K562 (cell line): Measurements from ENCODE around the gene TAF12. TPM values are rescaled to one million over a fixed set of nuclear protein-coding genes. Genes with fewer than 3 reads are reported as not detected.

Source experiments
- EP400 ChIP-seq: fragments of 450-650 bp; IDR thresholded peaks from 2 replicates; pipeline ENCODE4 v1.6.1; 2017; ENCODE audit warnings: antibody characterized with exemption, mild to moderate bottlenecking, moderate library complexity
- HNRNPK ChIP-seq: fragments of 200-400 bp; formaldehyde crosslinking; IDR thresholded peaks from one replicate; pipeline ENCODE4 v1.6.1; 2018; ENCODE audit warnings: mild to moderate bottlenecking, low read depth, low read length; ENCODE audit not compliant: poor library complexity, severe bottlenecking
- MCM3 ChIP-seq: fragments of 450-650 bp; IDR thresholded peaks from 2 replicates; pipeline ENCODE4 v1.6.1; 2016
- MIER1 ChIP-seq: fragments of 450-650 bp; IDR thresholded peaks from 2 replicates; pipeline ENCODE4 v1.6.1; 2016; ENCODE audit warnings: antibody characterized with exemption, mild to moderate bottlenecking, low read depth
- MYNN ChIP-seq, 2 experiments: sonication (generic); formaldehyde crosslinking in 1 of 2; IDR thresholded peaks; 2 replicates each; pipeline versions ENCODE4 v1.5.0 to v1.6.1; 2016 to 2020; ENCODE audit warnings: antibody characterized with exemption in 1 of 2, missing genetic modification reagents in 1 of 2
- NFXL1 ChIP-seq: fragments of 450-650 bp; formaldehyde crosslinking; IDR thresholded peaks from 2 replicates; pipeline ENCODE4 v1.4.0; 2021; ENCODE audit warnings: mild to moderate bottlenecking
- PHB2 ChIP-seq: fragments of 450-650 bp; IDR thresholded peaks from 2 replicates; pipeline ENCODE4 v1.6.1; 2017; ENCODE audit warnings: low read depth
- RAD21 ChIP-seq, 2 experiments: fragments of 250-450 bp in 1 of 2; fragments of 450-650 bp in 1 of 2; sonication (Bioruptor Pico) in 1 of 2; formaldehyde crosslinking in 1 of 2; IDR thresholded peaks in 1 of 2; conservative IDR thresholded peaks in 1 of 2; 2 replicates each; pipeline versions ENCODE4 v1.4.0 to v1.8.0; 2020 to 2022; ENCODE audit warnings: mild to moderate bottlenecking in 2 of 2, moderate library complexity in 1 of 2
- RB1 ChIP-seq: fragments of 450-650 bp; IDR thresholded peaks from 2 replicates; pipeline ENCODE4 v1.6.1; 2017; ENCODE audit warnings: low read depth, mild to moderate bottlenecking
- RBM15 ChIP-seq: fragments of 200-400 bp; formaldehyde crosslinking; IDR thresholded peaks from 2 replicates; pipeline ENCODE4 v1.6.1; 2018; ENCODE audit warnings: mild to moderate bottlenecking, low read length, moderate library complexity; ENCODE audit not compliant: insufficient read depth
- RFX1 ChIP-seq: fragments of 450-650 bp; IDR thresholded peaks from 2 replicates; pipeline ENCODE4 v1.6.1; 2016; ENCODE audit warnings: mild to moderate bottlenecking, moderate library complexity
- RNF2 ChIP-seq: sonication (generic); IDR thresholded peaks from 2 replicates; pipeline ENCODE4 v1.6.1; 2016
- SETDB1 ChIP-seq: IDR thresholded peaks from one replicate; pipeline ENCODE4 v1.6.1; 2012; ENCODE audit warnings: low read length, control low read depth, inconsistent platforms
- TAF15 ChIP-seq: fragments of 200-400 bp; formaldehyde crosslinking; IDR thresholded peaks from 2 replicates; pipeline ENCODE4 v1.6.1; 2017; ENCODE audit warnings: mild to moderate bottlenecking, low read depth, low read length, moderate library complexity
- THAP7 ChIP-seq: fragments of 250-450 bp; sonication (Bioruptor Pico); IDR thresholded peaks from 2 replicates; pipeline ENCODE4 v1.5.0; 2021
- TRIM25 ChIP-seq: fragments of 450-650 bp; IDR thresholded peaks from 2 replicates; pipeline ENCODE4 v1.7.0; 2016; ENCODE audit warnings: borderline replicate concordance
- TSHZ1 ChIP-seq: fragments of 250-450 bp; sonication (Bioruptor Pico); IDR thresholded peaks from 2 replicates; pipeline ENCODE4 v1.4.0; 2020; ENCODE audit warnings: mild to moderate bottlenecking, moderate library complexity
- WHSC1 ChIP-seq: IDR thresholded peaks from one replicate; pipeline ENCODE4 v1.6.1; 2012; ENCODE audit warnings: low read length, control low read depth, inconsistent platforms
- ZBTB2 ChIP-seq: fragments of 450-650 bp; IDR thresholded peaks from 2 replicates; pipeline ENCODE4 v1.6.1; 2016; ENCODE audit warnings: antibody characterized with exemption
- ZBTB8A ChIP-seq: fragments of 450-650 bp; IDR thresholded peaks from 2 replicates; pipeline ENCODE4 v1.6.1; 2018; ENCODE audit warnings: mild to moderate bottlenecking, moderate library complexity; ENCODE audit not compliant: partially characterized antibody
- ZZZ3 ChIP-seq: fragments of 450-650 bp; IDR thresholded peaks from 2 replicates; pipeline ENCODE4 v1.6.1; 2016; ENCODE audit warnings: antibody characterized with exemption, mild to moderate bottlenecking, moderate library complexity
- polyA plus RNA-seq, 8 experiments: library from polyadenylated mRNA; depleted of rRNA in 4 of 8; stranded (reverse) in 5 of 8; unstranded in 3 of 8; fragments of >200 nt; fragmentation: Nextera tagmentation in 2 of 8; fragmentation: Illumina TruSeq in 1 of 8; extraction: Ambion mirVana in 2 of 8; extraction: Trizol in 1 of 8; gene quantifications; 2 replicates each; pipeline versions ENCODE4 v1.2.1 to v1.2.3, GENCODE V29; 2011 to 2014; ENCODE audit warnings: inconsistent platforms in 1 of 8, missing spikeins in 1 of 8
- total RNA-seq, 7 experiments: library from RNA; depleted of rRNA in 6 of 7; stranded (reverse); fragments of >200 nt in 6 of 7; fragmentation: Illumina TruSeq in 2 of 7; extraction: Trizol in 2 of 7; gene quantifications; 2 replicates each; pipeline versions ENCODE4 v1.2.1 to v1.2.3, GENCODE V29; 2011 to 2021; ENCODE audit warnings: low replicate concordance in 1 of 7

TAF12 gene
- total and polyA plus RNA-seq, 9 of the 15 experiments (the other 6 are each of a cell fraction or from before 2014, with no cell fraction given) = 31.6 to 89.0 (median 50.5) TPM

- 0 out of 2 replicates have a peak, but pooled peaks have one; percentile 44 for TF ChIP-seq TRIM25
- TF ChIP-seq THAP7 = peak; percentile 68
- TF ChIP-seq RBM15 = no peak
- no peak for TF ChIP-seq HNRNPK
- peak; percentile 81 to 83 for TF ChIP-seq RAD21 (CRISPR knock-in tag; conservative IDR thresholded peaks at IDR 0.05 in 1 of 2, IDR thresholded peaks at IDR 0.05 in 1 of 2)
- peak; percentile 94 for TF ChIP-seq RB1
- TF ChIP-seq ZBTB8A = no peak
- peak; percentile 89 for TF ChIP-seq RNF2
- TF ChIP-seq EP400 = peak; percentile 98
- no peak for TF ChIP-seq MCM3
- no peak; the same call in 1 of the 2 replicates for TF ChIP-seq MYNN (IDR thresholded peaks at IDR 0.05)
- TF ChIP-seq MYNN (CRISPR knock-in tag; IDR thresholded peaks at IDR 0.05) = no peak
- no peak; the same call in 1 of the 2 replicates for TF ChIP-seq ZZZ3
- TF ChIP-seq SETDB1 = no peak
- no peak; the same call in 1 of the 2 replicates for TF ChIP-seq MIER1
- TF ChIP-seq WHSC1 = no peak
- TF ChIP-seq TAF15 = no peak
- no peak for TF ChIP-seq PHB2
- TF ChIP-seq NFXL1 = no peak
- TF ChIP-seq RFX1 = no peak
- no peak for TF ChIP-seq TSHZ1 (CRISPR knock-in tag)
- peak; percentile 92 for TF ChIP-seq ZBTB2
Measured at GRCh38 chr1:28642847-28643635, at the start of gene TAF12 (continued).
